Activated CD4-positive, alpha-beta T cell treated with anti-CD3 and anti-CD28 coated beads for 4 hours (primary cell): ENCODE measurements around the gene PKIB.
"Not testable (repeated sequence)": the region's sequence is repeated elsewhere in the genome, so short reads cannot be mapped to it uniquely, and the experiment has no call there.

Source experiments
- DNase-seq, 2 donors: peaks; one replicate each; pipeline ENCODE4 v3.0.0-alpha.2; 2020

The PKIB gene

GRCh38 chr6:122712448-122713137 lies 102.4 kb downstream of the PKIB start:
- no peak for DNase-seq

GRCh38 chr6:122713138-122713537 lies 102.9 kb downstream of the PKIB start:
- no peak for DNase-seq

- DNase-seq: no peak
These were observed 103.9 kb downstream of the PKIB start for GRCh38 chr6:122714059-122714458.

DNA sequence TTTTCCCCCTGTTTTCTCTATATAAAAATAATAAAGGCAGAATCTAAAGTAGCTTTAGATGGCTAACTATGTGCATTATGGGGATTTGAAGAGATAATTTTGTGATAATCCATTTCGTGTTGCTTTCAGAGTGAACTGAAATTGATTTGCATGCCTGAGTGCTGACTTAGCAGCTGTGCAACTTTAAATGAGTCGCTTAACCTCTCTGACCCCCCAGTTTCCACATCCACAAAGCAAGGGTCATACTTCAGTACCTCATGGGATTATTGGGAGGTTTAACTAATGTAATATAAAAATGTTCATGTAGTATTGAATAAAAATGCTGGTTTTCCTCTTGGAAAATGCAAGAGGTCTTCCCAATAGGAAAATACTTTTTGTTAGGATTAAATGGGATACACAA lies 105.5 kb downstream of the PKIB start:
- DNase-seq: no peak

DNA sequence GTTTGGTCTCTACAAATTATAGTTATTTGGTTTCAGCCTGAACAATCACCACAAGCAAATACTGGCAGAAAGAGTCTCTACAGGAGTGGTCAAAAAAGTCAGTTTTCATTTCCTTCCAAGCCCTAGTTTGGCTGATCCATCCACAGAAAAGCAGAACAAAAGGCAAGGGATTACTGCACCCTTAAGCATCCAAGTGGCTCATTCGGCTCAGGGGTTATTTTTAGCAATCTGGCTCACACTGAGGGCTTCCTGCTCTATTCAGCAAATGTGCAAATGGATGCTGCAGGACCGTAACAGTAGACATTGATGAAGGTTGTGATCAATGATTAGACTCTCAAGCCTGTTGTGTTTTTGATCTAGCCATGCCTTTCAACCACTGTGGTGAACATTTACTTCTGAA lies 107.1 kb downstream of the PKIB start:
- no peak for DNase-seq

DNA sequence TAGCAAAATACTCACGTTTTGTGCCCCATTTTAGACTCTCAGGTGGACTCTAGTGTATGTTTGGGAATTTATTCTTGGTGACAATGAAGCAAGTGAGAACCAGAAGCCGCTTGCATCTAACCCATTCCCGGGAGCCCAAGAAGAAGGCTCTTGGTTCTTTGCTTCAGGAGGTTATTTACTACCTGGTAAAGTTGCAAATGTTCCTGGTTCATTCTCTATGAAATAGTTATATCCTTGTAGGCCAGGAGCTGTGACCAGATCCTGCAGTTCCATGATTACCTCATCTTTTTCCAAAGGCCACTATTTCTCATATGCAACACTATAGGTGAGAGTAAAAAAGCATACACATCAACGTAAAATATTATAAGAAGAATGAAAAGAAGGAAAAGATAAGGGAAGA lies 108.4 kb downstream of the PKIB start:
- DNase-seq: no peak

DNA sequence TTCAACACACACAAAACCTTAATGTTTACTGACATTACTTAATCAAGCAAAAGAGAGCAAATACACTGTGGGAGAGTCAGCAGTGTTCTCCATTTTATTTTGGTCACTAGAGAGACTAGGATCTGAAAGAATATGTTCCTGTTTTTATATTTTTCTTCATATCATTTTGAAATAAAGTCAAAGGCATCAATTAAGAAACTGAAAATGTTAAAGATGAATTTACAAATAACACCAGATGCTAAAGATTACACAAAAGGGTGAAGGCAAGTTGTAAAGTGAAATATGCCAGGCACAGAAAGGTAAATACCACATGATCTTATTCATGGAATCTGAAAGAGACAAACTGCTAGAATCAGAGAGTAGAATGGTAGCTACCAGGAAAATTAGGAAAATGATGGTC lies 109.0 kb downstream of the PKIB start:
- DNase-seq: no peak

GRCh38 chr6:122722746-122723145 lies 112.5 kb downstream of the PKIB start:
- DNase-seq: no peak

- DNase-seq: no peak
These were observed 116.4 kb downstream of the PKIB start for GRCh38 chr6:122726649-122727048.

- DNase-seq: no peak
These were observed 117.0 kb downstream of the PKIB start for GRCh38 chr6:122727244-122727643.

GRCh38 chr6:122730334-122730733 lies 120.1 kb downstream of the PKIB start:
- no peak for DNase-seq

DNA sequence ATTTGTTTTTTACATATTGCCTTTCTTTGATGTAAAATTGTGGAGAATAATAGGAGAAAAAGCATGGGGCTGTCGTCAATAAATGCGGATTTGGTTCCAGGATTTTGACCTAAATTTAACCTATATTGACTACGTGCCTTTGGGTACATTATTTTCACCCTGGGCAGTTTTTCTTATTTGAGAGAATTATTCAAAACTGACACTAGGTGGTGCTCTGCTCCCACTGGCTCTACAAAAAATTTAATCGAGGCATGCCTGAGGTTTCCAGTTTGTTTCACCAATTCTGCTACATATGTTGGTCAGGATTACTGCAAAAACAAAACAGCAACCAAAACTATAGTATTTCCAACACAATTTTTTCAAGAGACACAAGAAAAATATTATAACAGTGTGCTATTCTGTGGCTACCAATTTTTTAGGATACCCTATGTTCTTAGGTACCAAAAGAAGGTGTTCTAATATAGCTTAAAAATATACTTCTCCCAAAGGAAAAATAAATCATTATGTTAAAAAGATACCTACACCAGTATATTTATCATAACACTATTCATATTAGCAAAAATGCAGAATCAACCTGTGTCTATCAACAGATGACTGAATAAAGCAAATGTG lies 120.7 kb downstream of the PKIB start:
- DNase-seq: no peak

GRCh38 chr6:122733259-122733658 lies 123.1 kb downstream of the PKIB start:
- no peak for DNase-seq

DNA sequence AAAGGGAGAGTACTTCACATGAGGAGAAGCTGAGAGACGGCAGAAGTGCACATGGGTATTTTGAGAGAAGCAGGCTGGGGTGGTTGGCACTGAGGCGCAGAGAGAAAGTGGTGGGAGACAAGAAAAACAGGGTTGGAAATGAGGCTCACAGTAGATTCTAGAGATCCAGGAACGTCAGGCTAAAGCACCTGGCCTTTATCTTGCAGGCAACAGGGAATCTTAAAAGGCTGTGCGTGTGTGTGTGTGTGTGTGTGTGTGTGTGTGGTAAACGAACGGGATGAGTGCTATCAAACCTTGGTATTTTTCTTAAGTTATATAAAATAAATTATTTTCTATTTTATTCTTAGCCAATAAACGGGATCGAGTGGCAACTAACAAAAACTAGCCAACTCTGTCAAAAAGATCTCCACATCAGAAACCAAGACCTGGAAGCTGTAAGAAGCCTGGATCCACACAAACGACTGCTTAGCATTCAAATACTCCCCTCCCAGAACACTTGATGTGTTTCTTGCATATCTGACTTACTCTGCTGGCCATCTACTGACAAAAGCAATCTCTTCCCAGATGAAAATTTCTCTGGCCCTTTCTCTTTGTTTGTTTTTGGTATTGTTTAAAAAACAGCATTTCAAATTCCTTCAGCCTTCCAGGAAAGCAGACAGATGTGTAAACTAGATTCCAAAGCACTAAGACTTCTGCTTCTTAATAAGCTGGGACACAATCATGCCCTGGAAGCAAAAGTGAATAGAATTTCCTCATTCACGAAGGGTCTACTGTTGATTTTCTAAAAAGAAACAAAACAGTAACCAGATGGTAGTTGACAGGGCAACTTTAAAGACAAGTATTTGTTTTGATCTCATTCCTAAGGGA lies 124.6 kb downstream of the PKIB start:
- DNase-seq: no peak

- no peak for DNase-seq
These were observed 125.4 kb downstream of the PKIB start for GRCh38 chr6:122735582-122735981.

DNA sequence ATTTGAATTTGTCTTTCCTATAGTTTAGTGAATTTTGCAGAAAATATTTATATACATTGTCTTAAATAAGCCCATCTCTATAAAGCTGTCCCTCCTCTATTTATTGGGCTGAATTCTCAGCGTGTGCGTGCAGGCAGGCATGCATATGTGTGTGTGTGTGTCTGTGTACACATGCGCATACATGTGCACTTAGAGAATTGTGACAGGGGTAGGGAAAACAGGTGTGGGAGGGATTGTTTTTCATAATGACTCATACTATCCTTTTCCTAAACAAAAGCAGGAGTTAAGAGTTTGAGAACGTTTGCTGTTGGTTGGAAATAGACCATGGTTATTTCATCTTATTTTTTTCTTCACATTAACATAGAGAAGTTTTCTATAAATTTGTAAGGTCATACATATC lies 126.0 kb downstream of the PKIB start:
- DNase-seq: no peak

- no peak for DNase-seq
These were observed 126.4 kb downstream of the PKIB start for GRCh38 chr6:122736616-122737015.

DNA sequence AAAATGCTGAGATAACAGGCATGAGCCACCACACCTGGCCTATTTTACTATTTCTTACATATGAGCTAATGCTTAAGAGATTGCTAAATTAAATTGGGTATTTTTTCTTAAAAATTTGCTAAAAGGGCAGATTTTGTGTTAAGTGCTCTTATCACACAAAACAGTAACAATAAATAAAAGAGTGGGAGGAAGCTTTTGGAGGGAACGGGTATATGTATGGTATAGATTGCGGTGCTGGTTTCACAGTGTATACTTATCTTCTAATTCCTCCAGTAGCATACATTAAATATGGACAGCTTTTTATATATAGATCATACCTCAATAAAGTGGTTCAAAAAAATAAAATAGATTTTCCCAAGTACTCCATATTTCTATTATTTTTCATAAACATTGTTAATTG lies 129.9 kb downstream of the PKIB start:
- no peak for DNase-seq

DNA sequence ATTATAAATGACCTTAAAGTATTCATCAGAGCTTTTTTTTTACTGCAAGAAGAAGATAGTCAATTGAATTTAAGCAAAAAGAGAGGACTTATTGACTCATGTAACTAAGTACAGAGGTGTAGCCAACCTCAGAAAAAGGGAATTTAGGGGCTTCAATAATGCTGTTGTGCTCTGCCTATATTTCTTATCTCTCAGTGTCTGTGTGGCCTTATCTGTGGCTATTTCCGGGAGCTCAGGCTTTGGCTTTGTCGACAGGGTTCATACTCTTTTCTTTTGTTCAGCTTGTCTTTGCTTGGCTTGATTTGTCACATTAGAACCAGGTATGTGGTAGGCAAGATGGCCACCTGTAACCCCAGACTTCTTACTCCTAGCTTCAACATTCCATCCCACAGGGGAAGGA lies 130.7 kb downstream of the PKIB start:
- DNase-seq: no peak

GRCh38 chr6:122744247-122744646 lies 134.0 kb downstream of the PKIB start:
- not testable (repeated sequence) for DNase-seq

DNA sequence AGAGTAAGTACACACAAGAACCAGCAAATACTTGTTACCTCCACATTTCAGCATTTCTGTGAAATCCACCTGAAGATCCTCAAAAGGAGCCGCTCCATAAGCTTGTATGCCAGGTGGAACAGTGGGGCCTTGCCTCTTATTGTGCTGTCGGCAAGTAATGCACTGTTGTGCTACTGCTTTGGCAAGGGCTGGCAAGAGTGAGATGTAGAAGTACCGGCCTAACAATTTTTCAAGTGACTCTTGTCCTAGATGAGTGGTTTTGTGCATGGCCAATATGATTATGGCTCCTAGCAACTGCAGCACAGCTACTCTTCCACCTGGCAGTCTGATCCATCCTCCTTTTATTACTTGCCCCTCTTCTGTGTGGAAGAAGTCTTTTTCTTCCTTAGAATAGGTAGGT lies 134.7 kb downstream of the PKIB start:
- DNase-seq: not testable (repeated sequence)

DNA sequence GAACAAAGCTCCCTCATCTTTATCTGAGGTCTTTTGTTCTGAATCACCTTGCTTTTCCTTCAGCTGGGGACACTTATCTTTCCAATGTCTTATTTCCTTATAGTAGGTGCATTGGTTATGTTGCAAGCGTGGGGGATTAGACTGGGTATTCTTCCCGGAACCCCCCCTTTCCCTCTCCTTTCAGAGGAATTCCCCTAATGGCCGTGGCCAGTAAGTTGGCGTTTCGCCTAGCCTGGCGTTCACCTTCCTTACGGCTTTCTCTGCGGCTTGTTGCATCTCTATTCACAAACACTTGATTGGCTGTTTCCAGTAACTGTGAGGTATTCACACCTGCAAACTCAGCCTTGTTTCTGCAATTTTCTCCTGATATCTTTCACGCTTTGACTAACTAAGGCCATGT lies 136.5 kb downstream of the PKIB start:
- no peak for DNase-seq

- DNase-seq: no peak
These were observed 137.4 kb downstream of the PKIB start for GRCh38 chr6:122747573-122747972.

DNA sequence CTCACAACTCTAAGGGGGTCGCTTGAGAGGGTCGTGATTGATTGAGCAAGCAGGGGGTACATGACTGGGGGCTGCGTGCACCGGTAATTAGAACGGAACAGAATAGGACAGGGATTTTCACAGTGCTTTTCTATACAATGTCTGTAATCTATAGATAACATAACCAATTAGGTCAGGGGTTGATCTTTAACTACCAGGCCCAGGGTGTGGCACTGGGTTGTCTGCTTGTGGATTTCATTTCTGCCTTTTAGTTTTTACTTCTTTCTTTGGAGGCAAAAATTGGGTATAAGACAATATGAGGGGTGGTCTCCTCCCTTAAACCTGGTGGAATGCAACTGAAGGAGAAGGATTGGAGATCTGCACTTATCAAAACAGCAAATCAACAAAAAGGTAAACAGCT lies 138.7 kb downstream of the PKIB start:
- not testable (repeated sequence) for DNase-seq
